T-helper 1 cell treated with Interleukin-12 subunit alpha and Interleukin-12 subunit beta and Interleukin-4 antibody, amounts not matched to agents 30 ng/mL and 1 ng/mL, for 36 hours (primary cell): ENCODE measurements around the gene INHBB. TPM values are rescaled to one million over a fixed set of nuclear protein-coding genes. Genes with fewer than 3 reads are reported as not detected.

Source experiments
- intact Hi-C: fragments of 100-400 bp; cut with micrococcal nuclease; formaldehyde crosslinking; loops from one replicate; pipeline ENCODE4 v1.15.1; 2024
- total RNA-seq: library from RNA; stranded (reverse); gene quantifications from 2 replicates; pipeline ENCODE4 v1.2.3, GENCODE V29; 2022

The INHBB gene
- total RNA-seq, 1 donor from 2014 or later, result not detected

GRCh38 chr2:120336749-120337148 lies 9.2 kb upstream of the INHBB start:
- intact Hi-C loops, result no loop called here

- intact Hi-C loops, result no loop called here
These were observed 7.9 kb upstream of the INHBB start for GRCh38 chr2:120338015-120338414.

- intact Hi-C loops, result loop anchor here (10.0 kb wide), 3 partner anchors 183 to 1497 kb away; partner anchors contain the start of gene EN1
These were observed 4.0 kb upstream of the INHBB start for GRCh38 chr2:120341977-120342376.

- intact Hi-C loops, result loop anchor here (10.0 kb wide), 3 partner anchors 182 to 1498 kb away; partner anchors contain the start of gene EN1
These were observed 3.5 kb upstream of the INHBB start for GRCh38 chr2:120342446-120342845.

- intact Hi-C loops, result loop anchor here (1.0 to 10.0 kb wide), 6 partner anchors 94 to 1498 kb away; partner anchors contain the start of gene EN1
These were observed 2.9 kb upstream of the INHBB start for GRCh38 chr2:120343100-120343432.

- intact Hi-C loops, result loop anchor here (1.0 to 10.0 kb wide), 6 partner anchors 94 to 1499 kb away; partner anchors contain the start of gene EN1
These were observed 2.4 kb upstream of the INHBB start for GRCh38 chr2:120343433-120344105.

GRCh38 chr2:120344214-120344975 lies 1.5 kb upstream of the INHBB start:
- intact Hi-C loops, result loop anchor here (10.0 kb wide), 3 partner anchors 180 to 1500 kb away; partner anchors contain the start of gene EN1

GRCh38 chr2:120344976-120345581 lies 857 bp upstream of the INHBB start:
- intact Hi-C loops, result loop anchor here (10.0 kb wide), 3 partner anchors 180 to 1500 kb away; partner anchors contain the start of gene EN1

GRCh38 chr2:120345608-120346007 lies 328 bp upstream of the INHBB start:
- intact Hi-C loops, result loop anchor here (10.0 kb wide), 3 partner anchors 179 to 1501 kb away; partner anchors contain the start of gene EN1

- intact Hi-C loops, result loop anchor here (10.0 kb wide), 3 partner anchors 178 to 1502 kb away; partner anchors contain the start of gene EN1
These were observed 877 bp downstream of the INHBB start for GRCh38 chr2:120346667-120347358.

GRCh38 chr2:120347396-120348060 lies 1.6 kb downstream of the INHBB start:
- intact Hi-C loops, result loop anchor here (10.0 kb wide), 3 partner anchors 177 to 1503 kb away; partner anchors contain the start of gene EN1

GRCh38 chr2:120348134-120348736 lies 2.3 kb downstream of the INHBB start:
- intact Hi-C loops, result loop anchor here (10.0 kb wide), 3 partner anchors 177 to 1503 kb away; partner anchors contain the start of gene EN1

GRCh38 chr2:120348737-120349439 lies 3.0 kb downstream of the INHBB start:
- intact Hi-C loops, result loop anchor here (10.0 kb wide), 3 partner anchors 176 to 1504 kb away; partner anchors contain the start of gene EN1

GRCh38 chr2:120349440-120349921 lies 3.5 kb downstream of the INHBB start:
- intact Hi-C loops, result loop anchor here (10.0 kb wide), 3 partner anchors 175 to 1505 kb away; partner anchors contain the start of gene EN1

- intact Hi-C loops, result no loop called here
These were observed 4.1 kb downstream of the INHBB start for GRCh38 chr2:120350080-120350479.

- intact Hi-C loops, result no loop called here
These were observed 4.9 kb downstream of the INHBB start for GRCh38 chr2:120350801-120351320.

GRCh38 chr2:120352696-120353590 lies 7.0 kb downstream of the INHBB start:
- intact Hi-C loops, result no loop called here

GRCh38 chr2:120353591-120353898 lies 7.6 kb downstream of the INHBB start:
- intact Hi-C loops, result no loop called here
